ENCODE results near the gene RDH11. TPM values are rescaled to one million over a fixed set of nuclear protein-coding genes. Genes with fewer than 3 reads are reported as not detected.

RDH11 gene
- total RNA-seq, 6 experiments from 2014 or later: 46.1 to 51.9 (median 49.6) TPM

DNA sequence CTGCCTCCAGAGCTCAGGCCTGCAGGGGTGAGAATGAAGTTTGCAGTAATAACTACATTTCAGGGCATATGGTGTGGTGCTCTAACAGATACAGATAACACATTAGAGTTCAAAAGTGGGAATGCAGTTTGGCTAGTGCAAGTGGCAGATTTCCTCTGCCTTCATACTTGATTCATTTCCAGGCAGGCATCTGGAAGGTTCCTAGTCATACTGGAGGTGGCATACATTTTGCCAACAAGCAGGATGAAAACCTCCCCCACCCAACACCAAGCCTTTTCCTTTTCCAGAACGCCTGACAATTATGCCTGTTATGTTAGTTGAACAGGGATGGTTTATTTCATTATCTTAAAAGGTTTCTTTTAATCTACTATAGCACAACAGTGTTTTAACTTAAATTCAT lies 45.4 kb downstream of the RDH11 start:
- Mint-ChIP-seq H3K27ac (peak overlapping the region; percentile 92; the same call in 1 of the 2 replicates), H3K9me3 (no peaks in the 10 kb centered on the region), H3K36me3 (ENCODE audit: low read depth) (peaks cover 34% of the 10 kb centered on the region), H3K4me1 (ENCODE audit: low read depth) (peaks cover 18% of the 10 kb centered on the region), H3K4me3 (no peak overlapping the region), H3K27me3 (ENCODE audit: insufficient read depth) (no peaks in the 10 kb centered on the region)
- TF ChIP-seq, protein P1, sequence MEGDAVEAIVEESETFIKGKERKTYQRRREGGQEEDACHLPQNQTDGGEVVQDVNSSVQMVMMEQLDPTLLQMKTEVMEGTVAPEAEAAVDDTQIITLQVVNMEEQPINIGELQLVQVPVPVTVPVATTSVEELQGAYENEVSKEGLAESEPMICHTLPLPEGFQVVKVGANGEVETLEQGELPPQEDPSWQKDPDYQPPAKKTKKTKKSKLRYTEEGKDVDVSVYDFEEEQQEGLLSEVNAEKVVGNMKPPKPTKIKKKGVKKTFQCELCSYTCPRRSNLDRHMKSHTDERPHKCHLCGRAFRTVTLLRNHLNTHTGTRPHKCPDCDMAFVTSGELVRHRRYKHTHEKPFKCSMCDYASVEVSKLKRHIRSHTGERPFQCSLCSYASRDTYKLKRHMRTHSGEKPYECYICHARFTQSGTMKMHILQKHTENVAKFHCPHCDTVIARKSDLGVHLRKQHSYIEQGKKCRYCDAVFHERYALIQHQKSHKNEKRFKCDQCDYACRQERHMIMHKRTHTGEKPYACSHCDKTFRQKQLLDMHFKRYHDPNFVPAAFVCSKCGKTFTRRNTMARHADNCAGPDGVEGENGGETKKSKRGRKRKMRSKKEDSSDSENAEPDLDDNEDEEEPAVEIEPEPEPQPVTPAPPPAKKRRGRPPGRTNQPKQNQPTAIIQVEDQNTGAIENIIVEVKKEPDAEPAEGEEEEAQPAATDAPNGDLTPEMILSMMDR (IDR thresholded peaks at IDR 0.05): no peak
- no peak for DNase-seq

DNA sequence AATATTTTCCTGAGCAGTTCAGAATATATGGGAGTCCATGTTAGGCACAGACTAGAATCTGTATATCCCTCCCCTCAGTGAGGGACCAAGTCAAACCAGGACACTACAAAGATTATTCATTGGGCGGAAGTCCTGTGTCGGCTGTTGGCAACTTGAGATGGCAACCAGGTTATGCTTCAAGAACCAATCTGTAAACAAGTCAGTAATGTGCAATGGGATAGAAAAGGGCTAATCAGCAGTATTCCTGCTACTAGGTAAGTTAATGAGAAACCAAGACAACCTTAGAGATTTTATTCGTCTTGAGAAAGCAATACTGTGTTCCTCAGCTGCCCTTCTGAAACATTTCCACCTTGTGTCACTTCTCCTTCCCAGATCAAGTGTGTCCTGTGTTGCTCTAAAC lies 49.4 kb downstream of the RDH11 start:
- H3K9me3 Mint-ChIP-seq: no peaks in the 10 kb centered on the region
- DNase-seq: no peak
- H3K27ac Mint-ChIP-seq: no peak overlapping the region
- no peaks in the 10 kb centered on the region for H3K27me3 Mint-ChIP-seq (ENCODE audit: insufficient read depth)
- H3K36me3 Mint-ChIP-seq (ENCODE audit: low read depth): peaks cover 29% of the 10 kb centered on the region
- TF ChIP-seq, protein P1 (IDR thresholded peaks at IDR 0.05): no peak
- no peak overlapping the region for H3K4me3 Mint-ChIP-seq
- H3K4me1 Mint-ChIP-seq (ENCODE audit: low read depth): peaks cover 14% of the 10 kb centered on the region

DNA sequence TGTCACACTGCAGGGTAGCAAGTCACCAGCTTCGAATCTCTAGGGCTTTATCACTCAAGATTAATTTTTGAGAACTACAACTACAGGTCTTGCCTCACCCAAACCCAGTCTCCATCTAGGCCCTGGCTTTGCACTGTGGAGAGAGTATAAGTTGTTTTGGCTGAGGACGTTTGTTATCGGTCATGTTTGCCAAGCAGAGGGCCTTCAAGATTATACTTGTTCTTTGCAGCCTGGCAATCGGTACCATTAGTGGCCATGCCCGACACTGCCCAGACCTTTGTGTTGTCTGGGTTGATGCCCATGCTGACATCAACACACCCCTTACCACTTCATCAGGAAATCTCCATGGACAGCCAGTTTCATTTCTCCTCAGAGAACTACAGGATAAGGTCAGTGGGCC lies 50.1 kb downstream of the RDH11 start:
- TF ChIP-seq, protein P1 (IDR thresholded peaks at IDR 0.05): no peak
- Mint-ChIP-seq H3K27ac (no peak overlapping the region), H3K27me3 (ENCODE audit: insufficient read depth) (no peaks in the 10 kb centered on the region), H3K36me3 (ENCODE audit: low read depth) (peaks cover 23% of the 10 kb centered on the region), H3K9me3 (no peaks in the 10 kb centered on the region), H3K4me3 (no peak overlapping the region), H3K4me1 (ENCODE audit: low read depth) (peaks cover 6% of the 10 kb centered on the region)
- DNase-seq: no peak

DNA sequence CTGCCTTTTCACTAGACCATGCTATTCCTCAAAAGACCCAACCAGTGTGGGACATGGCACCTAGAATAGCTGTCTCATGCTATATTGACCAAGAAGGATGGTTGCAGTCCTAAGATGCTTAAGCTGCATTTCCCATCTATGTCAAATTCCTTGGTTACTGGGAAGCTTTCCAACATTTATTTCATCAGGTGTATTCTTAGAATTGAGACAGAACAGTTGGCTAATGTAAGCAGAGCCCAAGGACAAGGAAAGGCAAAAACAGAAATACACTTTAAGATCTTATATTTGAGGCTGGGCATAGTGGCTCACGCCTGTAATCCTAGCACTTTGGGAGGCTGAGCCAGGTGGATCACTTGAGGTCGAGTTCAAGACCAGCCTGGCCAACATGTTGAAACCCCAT lies 51.1 kb downstream of the RDH11 start:
- TF ChIP-seq, protein P1 (IDR thresholded peaks at IDR 0.05): no peak
- no peak overlapping the region for H3K27ac Mint-ChIP-seq
- H3K36me3 Mint-ChIP-seq (ENCODE audit: low read depth): peaks cover 16% of the 10 kb centered on the region
- H3K4me1 Mint-ChIP-seq (ENCODE audit: low read depth): no peaks in the 10 kb centered on the region
- no peak for DNase-seq
- H3K27me3 Mint-ChIP-seq (ENCODE audit: insufficient read depth): no peaks in the 10 kb centered on the region
- H3K9me3 Mint-ChIP-seq: no peaks in the 10 kb centered on the region
- no peak overlapping the region for H3K4me3 Mint-ChIP-seq

DNA sequence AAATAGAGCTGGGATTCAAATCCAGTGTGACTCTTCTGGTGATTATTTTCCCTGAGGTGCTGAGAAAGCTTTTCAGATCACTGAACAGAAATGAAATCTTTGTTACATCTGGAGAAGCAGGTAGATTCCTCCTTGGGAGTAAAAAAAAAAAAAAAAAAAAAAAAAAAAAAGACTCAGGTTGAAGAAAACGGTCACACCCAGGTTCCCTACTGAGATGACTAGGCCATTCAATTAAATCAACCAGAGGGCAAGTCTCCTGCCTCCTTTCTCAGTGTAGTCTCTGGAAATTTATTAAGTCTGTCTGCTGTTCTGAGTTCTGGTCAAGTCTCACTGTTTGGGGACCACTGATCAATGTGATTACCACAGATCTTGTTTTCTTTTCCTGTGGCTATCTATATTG lies 51.9 kb downstream of the RDH11 start:
- Mint-ChIP-seq H3K36me3 (ENCODE audit: low read depth) (peaks cover 16% of the 10 kb centered on the region), H3K27ac (no peak overlapping the region), H3K9me3 (no peaks in the 10 kb centered on the region), H3K4me3 (no peak overlapping the region), H3K4me1 (ENCODE audit: low read depth) (no peaks in the 10 kb centered on the region), H3K27me3 (ENCODE audit: insufficient read depth) (peaks cover 2% of the 10 kb centered on the region; the same call in 1 of the 2 replicates)
- no peak for DNase-seq
- TF ChIP-seq, protein P1 (IDR thresholded peaks at IDR 0.05): no peak
